H1 (cell line): Measurements from ENCODE around the gene KLHDC7B. TPM values are rescaled to one million over a fixed set of nuclear protein-coding genes. Genes with fewer than 3 reads are reported as not detected.

Experiments
- CTCF ChIA-PET: fragments of 300-600 bp; sonication (Branson Sonifier 250); formaldehyde crosslinking; loops from one replicate; lab custom pipeline; 2021; ENCODE audit not compliant: partially characterized antibody; lab: Charles Lee
- POLR2A ChIA-PET: fragments of 300-600 bp; sonication (Branson Sonifier 250); formaldehyde crosslinking; loops from one replicate; lab custom pipeline; 2021; ENCODE audit warnings: inconsistent platforms; ENCODE audit not compliant: partially characterized antibody; lab: Charles Lee
- DNase-seq, 2 experiments: peaks; one replicate each; pipeline versions ENCODE4 v3.0.0 to v3.0.0-alpha.2; 2010 to 2022; ENCODE audit warnings: low spot score in 2 of 2, low read depth in 1 of 2, mixed read lengths in 1 of 2
- FAIRE-seq: peaks from 2 replicates; lab custom pipeline; 2011; peaks lifted over from hg19 to GRCh38; lab: Jason Lieb, UNC
- H2AFZ ChIP-seq: 2 replicates; pipeline ENCODE4 v1.8.1; 2012; ENCODE audit warnings: low read length, inconsistent platforms
- H2AK5ac ChIP-seq: 2 replicates; pipeline ENCODE4 v1.6.1; 2013; ENCODE audit warnings: low read depth, low read length
- H2BK120ac ChIP-seq: replicated peaks from 2 replicates; pipeline ENCODE3; 2013; ENCODE audit warnings: low read depth, low read length, inconsistent platforms
- H2BK12ac ChIP-seq: 2 replicates; pipeline ENCODE4 v1.6.1; 2013; ENCODE audit warnings: low read depth, low read length
- H2BK15ac ChIP-seq: 2 replicates; pipeline ENCODE4 v1.6.1; 2013; ENCODE audit warnings: low read length
- H2BK20ac ChIP-seq: 2 replicates; pipeline ENCODE4 v1.6.1; 2013; ENCODE audit warnings: low read length
- H2BK5ac ChIP-seq: 2 replicates; pipeline ENCODE4 v1.6.1; 2013; ENCODE audit warnings: low read depth, low read length
- H3K14ac ChIP-seq: 2 replicates; pipeline ENCODE4 v1.6.1; 2013; ENCODE audit warnings: inconsistent platforms; ENCODE audit not compliant: insufficient read length
- H3K18ac ChIP-seq: 2 replicates; pipeline ENCODE4 v1.6.1; 2013; ENCODE audit warnings: low read length; ENCODE audit errors: extremely low read depth
- H3K23ac ChIP-seq: 2 replicates; pipeline ENCODE4 v1.6.1; 2013; ENCODE audit warnings: inconsistent platforms; ENCODE audit not compliant: insufficient read length
- H3K23me2 ChIP-seq: 2 replicates; pipeline ENCODE4 v1.6.1; 2013; ENCODE audit warnings: low read depth, low read length
- H3K27ac ChIP-seq: 2 replicates; pipeline ENCODE4 v1.6.1; 2011; ENCODE audit warnings: low read depth, low read length, inconsistent platforms
- H3K27me3 ChIP-seq, 4 experiments: replicated peaks in 1 of 4; 1 replicate in 1 of 4; 2 replicates in 3 of 4; pipeline versions ENCODE4 v1.6.1 to v1.8.1; 2011 to 2013; ENCODE audit warnings: low read length in 3 of 4, mild to moderate bottlenecking in 3 of 4, inconsistent platforms in 2 of 4, mixed read lengths in 2 of 4, moderate library complexity in 1 of 4; ENCODE audit not compliant: control insufficient read depth in 3 of 4, insufficient read depth in 3 of 4; ENCODE audit errors: extremely low read depth in 1 of 4
- H3K36me3 ChIP-seq, 4 experiments: 2 replicates each; pipeline versions ENCODE4 v1.6.1 to v1.8.1; 2011 to 2013; ENCODE audit warnings: mild to moderate bottlenecking in 4 of 4, low read length in 3 of 4, moderate library complexity in 2 of 4, control low read depth in 1 of 4, inconsistent platforms in 1 of 4; ENCODE audit not compliant: insufficient read depth in 4 of 4, control insufficient read depth in 2 of 4
- H3K4ac ChIP-seq: replicated peaks from 2 replicates; pipeline ENCODE3; 2013; ENCODE audit warnings: low read length, low read depth, mixed read lengths, inconsistent platforms; ENCODE audit not compliant: insufficient read length
- H3K4me1 ChIP-seq, 4 experiments: replicated peaks in 1 of 4; 1 replicate in 1 of 4; 2 replicates in 3 of 4; pipeline versions ENCODE4 v1.6.1 to v1.8.1; 2011 to 2013; ENCODE audit warnings: low read length in 3 of 4, inconsistent platforms in 2 of 4, mixed read lengths in 1 of 4; ENCODE audit not compliant: insufficient read depth in 4 of 4, control insufficient read depth in 3 of 4
- H3K4me2 ChIP-seq, 2 experiments: 2 replicates each; pipeline versions ENCODE4 v1.6.1 to v1.8.1; 2011 to 2013; ENCODE audit warnings: low read depth in 2 of 2, low read length in 2 of 2, control low read depth in 1 of 2, inconsistent platforms in 1 of 2, mild to moderate bottlenecking in 1 of 2; ENCODE audit not compliant: insufficient read depth in 1 of 2
- H3K4me3 ChIP-seq, 4 experiments: fragments of 200-600, 300-600 bp in 1 of 4; sonication (generic), shearing (Covaris generic), sonication (Bioruptor Twin) in 1 of 4; 2 replicates each; pipeline versions ENCODE4 v1.5.1 to v1.8.1; 2011 to 2016; ENCODE audit warnings: low read length in 4 of 4, low read depth in 3 of 4, control low read depth in 2 of 4, inconsistent platforms in 2 of 4, mild to moderate bottlenecking in 2 of 4, mixed read lengths in 1 of 4, moderate library complexity in 1 of 4; ENCODE audit not compliant: insufficient read depth in 2 of 4; ENCODE audit errors: extremely low read depth in 1 of 4
- H3K56ac ChIP-seq: replicated peaks from 2 replicates; pipeline ENCODE3; 2013; ENCODE audit warnings: low read depth, mild to moderate bottlenecking, mixed read lengths, low read length, inconsistent platforms; ENCODE audit not compliant: insufficient read length
- H3K79me1 ChIP-seq: 2 replicates; pipeline ENCODE4 v1.6.1; 2013; ENCODE audit warnings: low read depth, low read length, control low read depth
- H3K79me2 ChIP-seq, 2 experiments: 2 replicates each; pipeline versions ENCODE4 v1.6.1 to v1.8.1; 2012 to 2013; ENCODE audit warnings: low read length in 2 of 2, mild to moderate bottlenecking in 2 of 2, inconsistent platforms in 1 of 2; ENCODE audit not compliant: insufficient read depth in 2 of 2, control insufficient read depth in 1 of 2
- H3K9ac ChIP-seq, 4 experiments: replicated peaks in 1 of 4; 1 replicate in 1 of 4; 2 replicates in 3 of 4; pipeline versions ENCODE4 v1.6.1 to v1.8.1; 2011 to 2013; ENCODE audit warnings: low read depth in 3 of 4, low read length in 3 of 4, control low read depth in 2 of 4, mild to moderate bottlenecking in 2 of 4, moderate library complexity in 2 of 4, inconsistent platforms in 1 of 4; ENCODE audit errors: extremely low read depth in 1 of 4
- H3K9me3 ChIP-seq, 2 experiments: 2 replicates each; pipeline versions ENCODE4 v1.6.1 to v1.8.1; 2012 to 2013; ENCODE audit warnings: mild to moderate bottlenecking in 2 of 2, moderate library complexity in 2 of 2, control low read depth in 1 of 2, inconsistent platforms in 1 of 2, low read depth in 1 of 2, low read length in 1 of 2, mixed read lengths in 1 of 2; ENCODE audit not compliant: insufficient read depth in 2 of 2
- H4K20me1 ChIP-seq, 2 experiments: replicated peaks in 1 of 2; 2 replicates each; pipeline versions ENCODE3 to v1.8.1; 2011 to 2013; ENCODE audit warnings: inconsistent platforms in 2 of 2, low read length in 2 of 2, mild to moderate bottlenecking in 1 of 2; ENCODE audit not compliant: insufficient read depth in 2 of 2, control insufficient read depth in 1 of 2
- H4K5ac ChIP-seq: 2 replicates; pipeline ENCODE4 v1.6.1; 2013; ENCODE audit warnings: low read length, low read depth, mixed read lengths, inconsistent platforms; ENCODE audit not compliant: insufficient read length
- H4K8ac ChIP-seq: 2 replicates; pipeline ENCODE4 v1.8.0; 2013; ENCODE audit warnings: mild to moderate bottlenecking, moderate library complexity, low read length, inconsistent platforms; ENCODE audit not compliant: insufficient read depth; ENCODE audit errors: extremely low read depth
- H4K91ac ChIP-seq: replicated peaks from 2 replicates; pipeline ENCODE3; 2013; ENCODE audit warnings: low read length, mixed read lengths, inconsistent platforms; ENCODE audit not compliant: insufficient read length
- CHD2 ChIP-seq: IDR thresholded peaks from 2 replicates; pipeline ENCODE4 v1.6.1; 2012; ENCODE audit warnings: low read length, improper control_type of control experiment
- GABPA ChIP-seq: IDR thresholded peaks from 2 replicates; pipeline ENCODE4 v1.6.1; 2011; ENCODE audit warnings: mild to moderate bottlenecking, low read length, moderate library complexity, borderline replicate concordance; ENCODE audit not compliant: insufficient read depth
- KDM4A ChIP-seq: IDR thresholded peaks from one replicate; pipeline ENCODE4 v1.7.1; 2012; ENCODE audit warnings: low read depth, mild to moderate bottlenecking, moderate library complexity, low read length, inconsistent platforms; ENCODE audit not compliant: severe bottlenecking
- PHF8 ChIP-seq: fragments of 200-600 bp; sonication (generic); conservative IDR thresholded peaks from 2 replicates; pipeline ENCODE4 v1.7.1; 2012; ENCODE audit warnings: low read depth, mild to moderate bottlenecking, inconsistent platforms, low read length, moderate library complexity
- RFX5 ChIP-seq: IDR thresholded peaks from 2 replicates; pipeline ENCODE4 v1.6.1; 2011; ENCODE audit warnings: low read depth, low read length, improper control_type of control experiment, borderline replicate concordance
- RXRA ChIP-seq: IDR thresholded peaks from 2 replicates; pipeline ENCODE4 v1.6.1; 2011; ENCODE audit warnings: low read depth, mild to moderate bottlenecking, low read length, moderate library complexity; ENCODE audit not compliant: insufficient read depth
- SP2 ChIP-seq: IDR thresholded peaks from 2 replicates; pipeline ENCODE4 v1.6.1; 2012; ENCODE audit warnings: mild to moderate bottlenecking, low read length, inconsistent platforms
- SRF ChIP-seq: IDR thresholded peaks from 2 replicates; pipeline ENCODE4 v1.6.1; 2011; ENCODE audit warnings: mild to moderate bottlenecking, low read depth, low read length, moderate library complexity
- SUZ12 ChIP-seq: fragments of 200-600 bp; sonication (generic); IDR thresholded peaks from 2 replicates; pipeline ENCODE4 v1.6.1; 2012; ENCODE audit warnings: mild to moderate bottlenecking, inconsistent platforms, low read length, moderate library complexity, mixed read lengths
- TAF7 ChIP-seq: optimal IDR thresholded peaks from 2 replicates; pipeline ENCODE3; 2011; ENCODE audit warnings: low read depth, mild to moderate bottlenecking, inconsistent platforms, low read length, moderate library complexity, borderline replicate concordance
- WGBS, 2 experiments: shearing (Covaris generic) in 1 of 2; methylation state at CpG; one replicate each; pipeline versions ENCODE4 v1.1.6 to v1.1.7; 2013 to 2015; ENCODE audit warnings: low lambda C conversion rate in 2 of 2, mixed read lengths in 2 of 2, inconsistent platforms in 1 of 2, low coverage in 1 of 2, missing lambda C conversion rate in 1 of 2; ENCODE audit not compliant: insufficient replicate concordance in 2 of 2, insufficient coverage in 1 of 2, insufficient read length in 1 of 2; ENCODE audit errors: extremely low coverage in 1 of 2, missing lambda C conversion rate in 1 of 2; 5-methylcytosine and 5-hydroxymethylcytosine counted together
- polyA plus RNA-seq, 7 experiments: library from polyadenylated mRNA; depleted of rRNA in 3 of 7; stranded (reverse) in 5 of 7; unstranded in 2 of 7; fragments of >200 nt in 5 of 7; fragments of 200-250 nt in 2 of 7; gene quantifications; 1 replicate in 5 of 7; 2 replicates in 1 of 7; 4 replicates in 1 of 7; pipeline versions ENCODE4 v1.2.1 to v1.2.3, GENCODE V29; 2011 to 2013; ENCODE audit warnings: missing spikeins in 2 of 7, mixed read lengths in 2 of 7
- total RNA-seq: library from RNA; stranded (reverse); fragmentation: NEBNext Ultra II Directional; extraction: Animal tissue kit (Norgen Biotek cat#: 25700); gene quantifications from 2 replicates; pipeline ENCODE4 v1.2.1, GENCODE V29; 2021
- TF ChIP-seq, protein P1 (sequence below): IDR thresholded peaks from 2 replicates; pipeline ENCODE4 v1.6.1; 2011; ENCODE audit warnings: low read depth, mild to moderate bottlenecking, low read length; ENCODE audit not compliant: insufficient read depth

KLHDC7B gene
- total and polyA plus RNA-seq, 2 of the 8 experiments (the other 6 are each of a cell fraction or from before 2014, with no cell fraction given): not detected

- Histone ChIP-seq H3K23ac (no peak overlapping the region), H3K18ac (no peak overlapping the region), H3K4me2 (no peak overlapping the region), H2BK12ac (no peak overlapping the region), H4K5ac (no peak overlapping the region), H2BK120ac (no peak overlapping the region), H2BK15ac (no peak overlapping the region), H3K9me3 (no peaks in the 10 kb centered on the region), H4K8ac (no peak overlapping the region; the same call in 1 of the 2 replicates), H3K23me2 (peaks cover 10% of the 10 kb centered on the region; the same call in 1 of the 2 replicates), H2BK20ac (no peak overlapping the region), H2AFZ (no peak overlapping the region), H3K79me1 (peaks cover 7% of the 10 kb centered on the region; the same call in 1 of the 2 replicates), H2AK5ac (no peak overlapping the region), H3K14ac (no peak overlapping the region), H3K36me3 (peaks cover 0 to 13% (median 8%) of the 10 kb centered on the region in 4 experiments; a peak in 6 of 8 replicates), H3K79me2 (peaks cover 0 to 7% of the 10 kb centered on the region in 2 experiments; a peak in 1 of 4 replicates), H3K27ac (no peak overlapping the region), H3K56ac (no peak overlapping the region), H2BK5ac (no peak overlapping the region), H3K4me1 (peaks cover 0 to 9% (median 6%) of the 10 kb centered on the region in 4 experiments; a peak in 5 of 7 replicates), H3K9ac (no peak overlapping the region), H3K27me3 (no peaks in the 10 kb centered on the region), H4K91ac (no peak overlapping the region), H4K20me1 (peaks cover 3 to 6% of the 10 kb centered on the region in 2 experiments), H3K4ac (no peak overlapping the region), H3K4me3 (no peak overlapping the region)
- ChIA-PET CTCF (interaction anchor here (0.8 to 8.1 kb wide), 9 partner anchors 12 to 121 kb away, joined by 3 to 84 read pairs (median 11); partner anchors contain the start of gene SYCE3), POLR2A (interaction anchor here (0.8 to 5.4 kb wide), 7 partner anchors 8 to 84 kb away, joined by 3 to 37 read pairs (median 4); partner anchors contain the start of gene SYCE3)
- 85% methylated on average over 7 of the region's 8 CpGs; no CpG with 5 or more reads in 1 of the 2 experiments for WGBS, 2 experiments
- DNase-seq (no peak), FAIRE-seq (no peak)
- no peak for TF ChIP-seq GABPA
- no peak for TF ChIP-seq CHD2
- TF ChIP-seq KDM4A: no peak
- TF ChIP-seq RFX5: no peak
- TF ChIP-seq SUZ12: no peak
- TF ChIP-seq TAF7: no peak
- TF ChIP-seq, protein P1, sequence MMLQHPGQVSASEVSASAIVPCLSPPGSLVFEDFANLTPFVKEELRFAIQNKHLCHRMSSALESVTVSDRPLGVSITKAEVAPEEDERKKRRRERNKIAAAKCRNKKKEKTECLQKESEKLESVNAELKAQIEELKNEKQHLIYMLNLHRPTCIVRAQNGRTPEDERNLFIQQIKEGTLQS: no peak
- no peak for TF ChIP-seq SRF
- no peak for TF ChIP-seq RXRA
- TF ChIP-seq SP2: no peak
- no peak for TF ChIP-seq PHF8
Observed at GRCh38 chr22:50578776-50579310, 33.1 kb downstream of the KLHDC7B start.
